IMR-90 (cell line): ENCODE data around the gene MIER3. TPM values are rescaled to one million over a fixed set of nuclear protein-coding genes. Genes with fewer than 3 reads are reported as not detected.

Experiments
- ATAC-seq: fragments of 200-7000 bp; cut with Tn5 transposase; 2 replicates; pipeline ENCODE4 v1.9.1; 2020; ENCODE audit warnings: low read depth, mild to moderate bottlenecking, moderate library complexity
- BruUV-seq: library from RNA; stranded (reverse); fragments of 400-500 nt; replicated peaks from 2 replicates; lab custom pipeline; 2021; lab: Mats Ljungman, UMichigan
- CTCF ChIA-PET: fragments of 300-600 bp; formaldehyde crosslinking; extraction: SDS; loops from one replicate; lab custom pipeline; 2021; ENCODE audit warnings: antibody characterized with exemption; lab: Yijun Ruan, JAX
- POLR2A ChIA-PET: fragments of 300-600 bp; sonication (Branson Sonifier 250); formaldehyde crosslinking; loops from one replicate; lab custom pipeline; 2022; ENCODE audit warnings: antibody characterized with exemption; ENCODE audit not compliant: unreplicated experiment; lab: Charles Lee
- DNase-seq: peaks from one replicate; pipeline ENCODE4 v3.0.0; 2013
- H2AFZ ChIP-seq: replicated peaks from 2 replicates; pipeline ENCODE3; 2013; ENCODE audit warnings: low read length, mild to moderate bottlenecking; ENCODE audit not compliant: poor library complexity
- H2AK5ac ChIP-seq: 2 replicates; pipeline ENCODE4 v1.6.1; 2013; ENCODE audit warnings: low read depth, low read length, inconsistent platforms
- H2AK9ac ChIP-seq: replicated peaks from 2 replicates; pipeline ENCODE3; 2013; ENCODE audit warnings: mild to moderate bottlenecking, low read depth, low read length, moderate library complexity; ENCODE audit not compliant: poor library complexity
- H2BK120ac ChIP-seq: 2 replicates; pipeline ENCODE4 v1.6.1; 2013; ENCODE audit warnings: low read depth, low read length, inconsistent platforms
- H2BK15ac ChIP-seq: 3 replicates; pipeline ENCODE4 v1.6.1; 2013; ENCODE audit warnings: low read depth, low read length, inconsistent platforms
- H2BK20ac ChIP-seq: 2 replicates; pipeline ENCODE4 v1.6.1; 2013; ENCODE audit warnings: low read depth, mild to moderate bottlenecking, inconsistent platforms, low read length, moderate library complexity
- H2BK5ac ChIP-seq: 2 replicates; pipeline ENCODE4 v1.6.1; 2013; ENCODE audit warnings: mild to moderate bottlenecking, low read depth, low read length, inconsistent platforms; ENCODE audit not compliant: poor library complexity, severe bottlenecking
- H3K14ac ChIP-seq: replicated peaks from 2 replicates; pipeline ENCODE4 v1.6.1; 2013; ENCODE audit warnings: low read depth, low read length, inconsistent platforms
- H3K18ac ChIP-seq: 2 replicates; pipeline ENCODE4 v1.6.1; 2013; ENCODE audit warnings: low read depth, low read length, control low read depth
- H3K23ac ChIP-seq: 2 replicates; pipeline ENCODE4 v1.6.1; 2013; ENCODE audit warnings: low read depth, low read length, inconsistent platforms
- H3K27ac ChIP-seq: 2 replicates; pipeline ENCODE4 v1.5.1; 2013; ENCODE audit warnings: mild to moderate bottlenecking, control low read depth, low read length; ENCODE audit not compliant: insufficient read depth
- H3K27me3 ChIP-seq: 2 replicates; pipeline ENCODE4 v1.6.1; 2013; ENCODE audit warnings: low read length; ENCODE audit not compliant: control insufficient read depth, insufficient read depth
- H3K36me3 ChIP-seq: 2 replicates; pipeline ENCODE4 v1.6.1; 2013; ENCODE audit warnings: low read length, mixed read lengths; ENCODE audit not compliant: control insufficient read depth, insufficient read depth
- H3K4ac ChIP-seq: 2 replicates; pipeline ENCODE4 v1.6.1; 2013; ENCODE audit warnings: low read depth, low read length, inconsistent platforms
- H3K4me1 ChIP-seq: 2 replicates; pipeline ENCODE4 v1.6.1; 2013; ENCODE audit warnings: low read length, mixed read lengths; ENCODE audit not compliant: control insufficient read depth, insufficient read depth
- H3K4me2 ChIP-seq: 2 replicates; pipeline ENCODE4 v1.6.1; 2013; ENCODE audit warnings: low read depth, mild to moderate bottlenecking, control low read depth, low read length, moderate library complexity
- H3K4me3 ChIP-seq: 2 replicates; pipeline ENCODE4 v1.5.1; 2013; ENCODE audit warnings: low read depth, mild to moderate bottlenecking, control low read depth, low read length, moderate library complexity; ENCODE audit not compliant: insufficient read depth
- H3K56ac ChIP-seq: 2 replicates; pipeline ENCODE4 v1.6.1; 2013; ENCODE audit warnings: low read length, inconsistent platforms; ENCODE audit not compliant: insufficient read depth; ENCODE audit errors: extremely low read depth
- H3K79me1 ChIP-seq, 2 experiments: 2 replicates each; pipeline ENCODE4 v1.6.1; 2013; ENCODE audit warnings: low read length in 2 of 2, inconsistent platforms in 1 of 2, low read depth in 1 of 2
- H3K9ac ChIP-seq: 2 replicates; pipeline ENCODE4 v1.6.1; 2013; ENCODE audit warnings: low read depth, low read length, control low read depth
- H3K9me1 ChIP-seq: 2 replicates; pipeline ENCODE4 v1.6.1; 2013; ENCODE audit warnings: low read length, inconsistent platforms; ENCODE audit not compliant: insufficient read depth
- H3K9me3 ChIP-seq: 2 replicates; pipeline ENCODE4 v1.6.1; 2013; ENCODE audit warnings: low read length; ENCODE audit not compliant: control insufficient read depth, insufficient read depth
- H4K20me1 ChIP-seq: 2 replicates; pipeline ENCODE4 v1.6.1; 2013; ENCODE audit warnings: low read length, inconsistent platforms; ENCODE audit not compliant: insufficient read depth
- H4K5ac ChIP-seq: 2 replicates; pipeline ENCODE4 v1.6.1; 2013; ENCODE audit warnings: mild to moderate bottlenecking, low read depth, low read length, control low read depth
- H4K8ac ChIP-seq, 2 experiments: 2 replicates each; pipeline ENCODE4 v1.6.1; 2013; ENCODE audit warnings: low read depth in 2 of 2, low read length in 2 of 2, control low read depth in 1 of 2, inconsistent platforms in 1 of 2
- H4K91ac ChIP-seq: 2 replicates; pipeline ENCODE4 v1.6.1; 2013; ENCODE audit warnings: low read depth, low read length, inconsistent platforms; ENCODE audit not compliant: insufficient read depth
- BHLHE40 ChIP-seq: fragments of 150-350 bp; IDR thresholded peaks from 2 replicates; pipeline ENCODE4 v1.6.1; 2016; ENCODE audit warnings: mild to moderate bottlenecking, low read depth, low read length
- CEBPB ChIP-seq: IDR thresholded peaks from 2 replicates; pipeline ENCODE4 v1.6.1; 2012; ENCODE audit warnings: low read depth, low read length, improper control_type of control experiment
- CHD1 ChIP-seq: IDR thresholded peaks from 2 replicates; pipeline ENCODE4 v1.6.1; 2012; ENCODE audit warnings: low read depth, low read length, improper control_type of control experiment
- CTCF ChIP-seq: conservative IDR thresholded peaks from 2 replicates; pipeline ENCODE4 v1.5.1; 2012; ENCODE audit warnings: mild to moderate bottlenecking, low read depth, low read length, improper control_type of control experiment
- ELK1 ChIP-seq: fragments of 150-350 bp; IDR thresholded peaks from 2 replicates; pipeline ENCODE4 v1.6.1; 2016; ENCODE audit warnings: low read depth, mild to moderate bottlenecking, low read length, moderate library complexity, borderline replicate concordance
- FOS ChIP-seq: fragments of 150-350 bp; IDR thresholded peaks from 2 replicates; pipeline ENCODE4 v1.6.1; 2016; ENCODE audit warnings: low read depth, low read length
- MAFK ChIP-seq: IDR thresholded peaks from 2 replicates; pipeline ENCODE4 v1.6.1; 2012; ENCODE audit warnings: low read depth, low read length, improper control_type of control experiment
- MAZ ChIP-seq: IDR thresholded peaks from 2 replicates; pipeline ENCODE4 v1.6.1; 2012; ENCODE audit warnings: low read depth, mild to moderate bottlenecking, low read length, improper control_type of control experiment, moderate library complexity, borderline replicate concordance
- MXI1 ChIP-seq: IDR thresholded peaks from 2 replicates; pipeline ENCODE4 v1.6.1; 2012; ENCODE audit warnings: low read depth, mild to moderate bottlenecking, low read length, moderate library complexity, borderline replicate concordance
- POLR2A ChIP-seq: IDR thresholded peaks from 2 replicates; pipeline ENCODE4 v1.6.1; 2012; ENCODE audit warnings: mild to moderate bottlenecking, low read depth, low read length
- RAD21 ChIP-seq: IDR thresholded peaks from 2 replicates; pipeline ENCODE4 v1.6.1; 2012; ENCODE audit warnings: low read length, improper control_type of control experiment
- RFX5 ChIP-seq: IDR thresholded peaks from 2 replicates; pipeline ENCODE4 v1.8.0; 2012; ENCODE audit warnings: low read depth, mild to moderate bottlenecking, low read length, moderate library complexity
- SMC3 ChIP-seq: fragments of 150-350 bp; IDR thresholded peaks from 2 replicates; pipeline ENCODE4 v1.6.1; 2016; ENCODE audit warnings: low read depth, mild to moderate bottlenecking, antibody characterized with exemption, low read length, moderate library complexity
- WGBS, 2 experiments: methylation state at CpG; one replicate each; pipeline versions ENCODE4 v1.1.5 to v1.1.7; 2013; ENCODE audit warnings: missing lambda C conversion rate in 2 of 2; ENCODE audit not compliant: insufficient read length in 1 of 2; ENCODE audit errors: extremely low coverage in 2 of 2; 5-methylcytosine and 5-hydroxymethylcytosine counted together
- dilution Hi-C: fragments of 300-500 bp; cut with HindIII; formaldehyde crosslinking; loops from one replicate; pipeline ENCODE4 v1.14.3; 2018; ENCODE audit warnings: low sequenced_read_pairs; ENCODE audit not compliant: unreplicated experiment
- in situ Hi-C: fragments of 300-500 bp; cut with MboI; formaldehyde crosslinking; loops from 3 replicates; pipeline ENCODE4 v1.14.3; 2019; ENCODE audit warnings: low sequenced_read_pairs, inconsistent platforms, mixed read lengths
- intact Hi-C: fragments of 100-400 bp; cut with micrococcal nuclease; formaldehyde crosslinking; loops from 2 replicates; pipeline ENCODE4 v1.10.0; 2022
- polyA plus RNA-seq, 3 experiments: library from polyadenylated mRNA; depleted of rRNA; stranded (reverse); fragments of >200 nt; gene quantifications; 2 replicates each; pipeline ENCODE4 v1.2.3, GENCODE V29; 2012; ENCODE audit warnings: low replicate concordance in 1 of 3
- total RNA-seq: library from RNA; depleted of rRNA; stranded (reverse); fragments of >200 nt; gene quantifications from 2 replicates; pipeline ENCODE4 v1.2.3, GENCODE V29; 2012

MIER3 gene
- total and polyA plus RNA-seq, 2 of the 4 experiments (the other 2 are of a cell fraction) = 6.4 to 22.9 TPM

- Histone ChIP-seq H3K27me3 (peaks cover 6% of the 10 kb centered on the region; the same call in 1 of the 2 replicates), H3K4me3 (no peak overlapping the region), H2AK5ac (no peak overlapping the region), H3K9me3 (no peaks in the 10 kb centered on the region), H3K9me1 (no peaks in the 10 kb centered on the region), H2BK120ac (no peak overlapping the region), H4K5ac (no peak overlapping the region), H2BK20ac (no peak overlapping the region), H3K4me2 (no peak overlapping the region), H3K18ac (no peak overlapping the region), H3K4ac (no peak overlapping the region), H2BK5ac (no peak overlapping the region), H4K91ac (no peak overlapping the region), H3K27ac (no peak overlapping the region), H2AK9ac (no peak overlapping the region), H3K79me1 (no peaks in the 10 kb centered on the region), H3K36me3 (no peaks in the 10 kb centered on the region), H3K23ac (no peak overlapping the region), H2AFZ (no peak overlapping the region), H4K8ac (no peak overlapping the region), H4K20me1 (no peaks in the 10 kb centered on the region), H3K4me1 (no peaks in the 10 kb centered on the region), H2BK15ac (no peak overlapping the region), H3K56ac (no peak overlapping the region), H3K9ac (no peak overlapping the region), H3K14ac (no peak overlapping the region)
- TF ChIP-seq POLR2A (no peak), FOS (no peak), BHLHE40 (no peak), CTCF (no peak), CHD1 (no peak), MAZ (no peak), SMC3 (no peak), ELK1 (no peak), CEBPB (no peak), MAFK (no peak), MXI1 (no peak), RFX5 (no peak), RAD21 (no peak)
- intact Hi-C loops (no loop called here), dilution Hi-C loops (no loop called here), in situ Hi-C loops (no loop called here)
- POLR2A ChIA-PET = no interaction called here
- BruUV-seq = no TSS peak
- no CpG with 5 or more reads among the region's 1 CpG for WGBS, 2 experiments
- no peak for ATAC-seq
- CTCF ChIA-PET = no interaction called here
- no peak for DNase-seq
Observed at GRCh38 chr5:56986626-56986947, 34.7 kb upstream of the MIER3 start.
